Posterior cingulate gyrus (tissue), 11 donors: ENCODE measurements around the gene TBC1D2B.
"Not testable (repeated sequence)": the region's sequence is repeated elsewhere in the genome, so short reads cannot be mapped to it uniquely, and the experiment has no call there.

Experiments used
- DNase-seq, 10 donors: peaks; one replicate each; pipeline versions ENCODE4 v3.0.0 to v3.0.0-alpha.2; 2020 to 2021; ENCODE audit warnings: mixed read lengths in 3 of 10
- intact Hi-C: fragments of 100-400 bp; cut with DNase I; formaldehyde crosslinking; loops from one replicate; pipeline ENCODE4 v1.15.1; 2023

Gene TBC1D2B

GRCh38 chr15:78007964-78008886 lies 69.3 kb downstream of the TBC1D2B start:
- intact Hi-C loops: loop anchor here (10.0 kb wide), 1 partner anchor 67 kb away; the partner anchor contains the start of gene TBC1D2B

GRCh38 chr15:78007211-78007931 lies 70.1 kb downstream of the TBC1D2B start:
- intact Hi-C loops: loop anchor here (10.0 kb wide), 1 partner anchor 67 kb away; the partner anchor contains the start of gene TBC1D2B
- DNase-seq: peak in 1 of 10 donors; percentile 53

More at GRCh38 chr15:78007964-78008886, 69.3 kb downstream of the TBC1D2B start:
- peak in 2 of 10 donors; percentile 30 to 58 for DNase-seq

DNA sequence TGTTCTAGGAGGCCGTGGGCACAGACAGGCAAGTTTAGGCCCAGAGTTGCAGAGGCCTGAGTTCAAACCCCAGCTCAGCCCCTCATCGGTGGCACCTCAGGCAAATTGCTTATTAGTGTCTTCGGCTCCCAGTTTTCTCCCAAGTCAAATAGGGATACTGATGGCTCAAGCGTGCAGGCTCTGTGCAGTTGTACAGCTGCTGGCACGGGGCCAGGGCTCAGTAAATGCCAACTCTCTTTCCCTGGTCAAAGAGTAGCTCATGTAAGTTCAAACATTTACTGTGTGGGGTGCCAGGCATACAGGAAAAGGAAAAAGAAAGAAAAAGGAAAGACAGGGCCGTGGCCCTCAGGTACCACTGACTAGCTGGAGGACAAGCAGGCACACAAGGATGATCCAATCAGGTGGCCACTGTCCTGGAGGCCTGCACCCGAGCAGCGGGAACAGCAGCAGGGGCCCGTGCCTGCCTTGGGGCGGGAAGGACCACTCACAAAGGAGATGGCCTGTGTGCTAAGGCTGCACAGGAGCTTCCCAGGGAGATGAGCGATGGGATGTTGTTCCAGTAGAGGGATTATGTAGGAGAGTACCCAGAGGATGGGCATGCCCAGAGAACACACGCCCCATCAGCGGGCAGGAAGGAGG lies 70.8 kb downstream of the TBC1D2B start:
- DNase-seq: peak in 4 of 10 donors; percentile 39 to 83 (median 51)
- intact Hi-C loops: loop anchor here (10.0 kb wide), 1 partner anchor 68 kb away; the partner anchor contains the start of gene TBC1D2B

- intact Hi-C loops: loop anchor here (5.0 to 10.0 kb wide), 2 partner anchors 38 to 70 kb away; partner anchors contain the start of gene TBC1D2B
Measured at GRCh38 chr15:78004919-78005634, 72.4 kb downstream of the TBC1D2B start.

DNA sequence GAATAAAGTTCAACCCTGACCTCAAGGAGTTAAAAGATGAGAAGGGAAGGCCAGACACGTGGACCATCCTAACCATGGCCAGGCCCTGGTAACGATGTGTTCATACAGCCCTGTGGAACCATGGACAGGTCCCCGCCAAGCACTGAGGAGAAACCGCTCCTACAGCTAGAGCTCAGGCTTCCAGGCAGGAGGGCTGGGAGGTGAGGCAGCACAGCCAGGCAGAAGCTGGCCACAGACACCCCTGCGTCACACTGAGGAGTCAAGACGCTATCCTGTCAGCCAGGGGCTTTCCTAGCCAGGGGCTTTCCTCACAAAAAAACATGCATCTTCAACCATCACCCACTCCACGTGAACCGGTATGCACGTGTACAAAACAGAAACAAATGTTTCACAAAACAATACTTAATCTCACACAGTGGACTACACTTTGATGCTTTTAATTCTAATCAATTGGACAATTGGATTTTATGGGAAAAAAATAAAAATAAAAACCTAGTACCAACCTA lies 73.2 kb downstream of the TBC1D2B start:
- peak in 1 of 10 donors; percentile 61 for DNase-seq
- intact Hi-C loops: loop anchor here (5.0 to 10.0 kb wide), 2 partner anchors 37 to 71 kb away; partner anchors contain the start of gene TBC1D2B

More at GRCh38 chr15:78004919-78005634, 72.4 kb downstream of the TBC1D2B start:
- peak; percentile 58 to 96 (median 68) for DNase-seq

- peak in 2 of 10 donors; percentile 3 to 37 for DNase-seq
- intact Hi-C loops: loop anchor here (5.0 to 10.0 kb wide), 2 partner anchors 36 to 71 kb away; partner anchors contain the start of gene TBC1D2B
Measured at GRCh38 chr15:78003539-78004008, 73.9 kb downstream of the TBC1D2B start.

DNA sequence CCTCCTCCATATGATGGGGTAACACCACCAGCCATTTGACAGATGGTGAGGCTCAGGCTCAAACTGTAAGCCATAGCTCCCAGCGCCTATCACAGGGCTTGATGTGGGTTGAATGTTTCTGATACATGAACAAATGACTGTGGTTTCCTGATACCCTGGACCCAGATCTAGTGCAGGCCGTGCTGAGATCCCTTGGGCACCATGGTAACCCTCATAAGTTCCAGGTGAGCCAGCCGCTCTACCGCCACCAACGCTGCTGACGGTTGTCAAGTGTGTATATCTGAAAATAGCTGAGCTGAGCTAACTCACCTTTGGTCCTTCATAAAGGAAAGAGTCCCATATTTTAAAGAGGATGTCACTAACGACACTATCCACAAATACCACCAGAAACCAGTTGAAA lies 74.5 kb downstream of the TBC1D2B start:
- intact Hi-C loops: loop anchor here (5.0 to 10.0 kb wide), 2 partner anchors 36 to 72 kb away; partner anchors contain the start of gene TBC1D2B
- peak in 2 of 10 donors; percentile 3 to 65 for DNase-seq

DNA sequence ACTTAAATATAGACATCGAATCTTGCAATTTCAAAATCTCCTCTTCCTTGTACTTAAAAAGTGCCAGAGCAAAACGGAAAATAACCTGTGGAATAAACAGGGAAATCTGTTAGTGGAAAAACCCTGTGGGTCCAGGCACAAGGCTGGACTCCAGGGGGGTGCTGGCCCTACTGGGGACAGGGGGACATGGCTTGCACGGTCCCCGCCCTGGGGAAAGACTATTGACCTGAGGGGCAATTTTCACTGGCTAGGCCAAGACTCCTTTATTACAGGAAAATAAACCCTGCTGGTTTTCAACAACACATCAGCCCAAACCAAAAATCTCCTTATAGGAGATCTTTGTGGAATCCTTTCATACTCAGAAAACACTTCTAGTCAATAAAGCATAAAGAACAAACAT lies 75.9 kb downstream of the TBC1D2B start:
- intact Hi-C loops: loop anchor here (5.0 to 10.0 kb wide), 2 partner anchors 34 to 73 kb away; partner anchors contain the start of gene TBC1D2B
- peak in 2 of 10 donors; percentile 7 for DNase-seq

DNA sequence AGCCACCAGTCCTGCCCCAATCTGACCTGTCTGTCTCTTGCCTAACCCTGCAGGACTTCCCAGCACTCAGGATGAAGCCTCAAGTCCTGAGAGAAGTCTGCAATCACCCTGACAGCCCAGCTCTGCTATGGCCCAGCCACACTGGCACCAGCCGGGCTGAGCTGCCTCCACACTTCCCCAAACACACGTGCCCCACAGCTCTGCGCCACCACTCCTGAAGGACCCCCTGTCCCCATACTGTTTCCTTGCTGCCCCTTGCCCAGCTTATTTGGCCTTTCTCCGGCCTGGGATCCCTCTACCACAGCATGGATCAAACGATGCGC lies 76.6 kb downstream of the TBC1D2B start:
- peak in 2 of 10 donors; percentile 34 to 46 for DNase-seq
- intact Hi-C loops: loop anchor here (5.0 to 10.0 kb wide), 2 partner anchors 34 to 74 kb away; partner anchors contain the start of gene TBC1D2B

- DNase-seq: peak in 7 of 10 donors; percentile 8 to 88 (median 46)
- intact Hi-C loops: loop anchor here (5.0 to 10.0 kb wide), 2 partner anchors 33 to 74 kb away; partner anchors contain the start of gene TBC1D2B
Measured at GRCh38 chr15:78000091-78000926, 77.2 kb downstream of the TBC1D2B start.

GRCh38 chr15:77999486-77999885 lies 78.0 kb downstream of the TBC1D2B start:
- intact Hi-C loops: no loop called here
- peak in 3 of 10 donors; percentile 3 to 75 (median 66) for DNase-seq

- DNase-seq: peak in 2 of 10 donors; percentile 57 to 64
- intact Hi-C loops: no loop called here
Measured at GRCh38 chr15:77998592-77998991, 78.9 kb downstream of the TBC1D2B start.

DNA sequence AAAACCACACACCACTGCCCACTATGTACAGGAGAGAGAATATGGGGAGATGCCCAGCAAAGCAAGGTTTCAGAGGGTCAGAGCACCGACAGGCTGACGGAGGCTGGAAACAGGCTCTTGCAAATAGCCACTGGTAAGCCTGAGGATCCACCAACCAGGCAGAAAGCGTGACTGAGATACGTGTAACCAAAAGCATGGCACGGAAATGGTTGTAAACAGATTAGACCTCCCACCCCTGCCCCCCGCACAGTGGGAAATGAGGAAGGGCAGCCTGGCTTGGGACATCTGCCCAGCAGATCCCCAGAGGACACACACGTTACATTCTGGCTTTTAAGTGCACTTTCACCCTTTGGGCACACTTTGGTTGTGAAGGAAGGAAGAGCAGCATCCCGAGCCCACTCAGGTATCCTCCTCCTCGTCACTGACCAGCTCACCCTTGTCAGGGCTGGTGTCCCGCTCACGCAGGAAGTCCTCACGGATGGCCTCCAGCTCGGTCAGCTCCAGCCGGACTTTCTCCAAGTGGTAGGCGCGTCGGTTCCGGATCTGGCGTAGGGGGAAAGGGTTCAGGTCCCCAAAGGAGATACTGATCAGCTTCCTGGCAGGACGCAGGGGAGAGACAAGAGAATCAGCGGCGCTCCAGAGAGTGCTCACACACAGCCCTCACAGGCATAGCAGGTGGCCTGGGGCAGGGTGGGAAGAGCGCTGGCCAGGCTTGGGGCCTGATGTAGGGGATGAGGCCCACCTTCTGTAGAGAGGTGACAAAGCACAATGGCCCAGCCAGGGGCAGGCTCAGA lies 79.6 kb downstream of the TBC1D2B start:
- intact Hi-C loops: not testable (repeated sequence)
- DNase-seq: peak in 2 of 10 donors; percentile 50 to 53

- intact Hi-C loops: not testable (repeated sequence)
- peak in 2 of 10 donors; percentile 54 to 68 for DNase-seq
Measured at GRCh38 chr15:77997221-77997620, 80.3 kb downstream of the TBC1D2B start.

DNA sequence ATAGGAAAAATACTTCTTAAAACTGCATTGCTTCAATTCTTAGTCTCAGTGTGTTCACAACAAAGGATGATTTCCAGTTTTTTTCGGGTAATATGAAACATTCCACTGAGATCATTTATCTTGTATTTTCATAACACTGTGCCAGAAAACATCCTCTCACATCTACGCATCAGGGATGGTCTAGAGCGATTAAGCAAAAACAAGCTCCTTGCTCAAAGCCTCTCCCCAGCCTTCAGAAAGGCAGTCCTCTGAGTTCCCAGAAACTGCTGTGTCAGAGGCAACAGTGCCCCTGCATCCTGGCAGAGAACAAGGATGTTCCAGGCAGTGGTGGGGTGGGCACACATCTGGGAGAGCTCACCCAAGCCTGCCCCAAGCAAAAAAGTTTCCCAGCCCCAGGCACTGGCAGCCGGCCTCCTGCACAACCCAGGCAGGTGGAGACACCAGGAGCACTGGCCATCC lies 80.8 kb downstream of the TBC1D2B start:
- DNase-seq: peak in 2 of 10 donors; percentile 64 to 75
- intact Hi-C loops: not testable (repeated sequence)

DNA sequence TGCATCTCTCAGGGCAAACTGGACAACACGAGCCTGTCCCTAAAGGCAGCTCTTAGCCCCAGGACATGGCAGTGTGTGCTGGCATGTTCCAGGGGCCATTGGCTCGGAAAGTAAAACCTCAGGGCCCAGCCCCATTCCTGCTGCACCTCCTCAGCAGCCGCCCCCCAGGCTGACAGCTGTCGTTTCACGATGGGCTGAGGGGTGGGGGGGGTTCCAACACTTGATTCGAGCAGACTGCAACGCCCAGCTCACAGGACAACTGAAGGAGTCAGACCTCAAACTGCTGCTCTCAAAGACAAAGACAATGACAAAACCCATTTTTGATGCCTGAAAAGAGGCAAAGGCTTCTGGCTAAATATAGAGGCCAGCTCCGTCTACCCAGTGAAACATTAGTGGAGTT lies 81.3 kb downstream of the TBC1D2B start:
- DNase-seq: peak in 2 of 10 donors; percentile 18 to 64
- intact Hi-C loops: not testable (repeated sequence)

GRCh38 chr15:77995537-77995918 lies 82.0 kb downstream of the TBC1D2B start:
- intact Hi-C loops: not testable (repeated sequence)
- peak in 2 of 10 donors; percentile 39 to 63 for DNase-seq
